Adipose tissue (tissue), 3 donors: Measurements from ENCODE around the gene NCKAP1. TPM values are rescaled to one million over a fixed set of nuclear protein-coding genes. Genes with fewer than 3 reads are reported as not detected.
"Not testable (repeated sequence)": the region's sequence is repeated elsewhere in the genome, so short reads cannot be mapped to it uniquely, and the experiment has no call there.

ENCODE experiments used
- H3K27ac ChIP-seq: one replicate; pipeline ENCODE4 v1.5.1; 2013; ENCODE audit warnings: low read depth, low read length
- WGBS, 3 donors: extraction: QIAGEN DNeasy Blood & Tissue Kit; methylation state at CpG; one replicate each; pipeline ENCODE4 v1.1.7; 2013; 5-methylcytosine and 5-hydroxymethylcytosine counted together
- polyA plus RNA-seq, 3 donors: library from polyadenylated mRNA; stranded (reverse); fragments of 200-250 nt; gene quantifications; one replicate each; pipeline ENCODE4 v1.2.3, GENCODE V29; 2013
- donor health status: healthy with polysubstance abuse.
- donor health status: Bipolar disorder and iron deficiency.
- donor health status: healthy.

Gene NCKAP1
- polyA plus RNA-seq, 3 donors = 36.6 to 56.8 (median 41.5) TPM

GRCh38 chr2:183043580-183043979 lies 5.3 kb upstream of the NCKAP1 start:
- 87 to 95% (median 93%) methylated on average over 8 of the region's 8 CpGs for WGBS, 3 donors
- not testable (repeated sequence) for H3K27ac ChIP-seq

GRCh38 chr2:183040604-183041003 lies 2.3 kb upstream of the NCKAP1 start:
- H3K27ac ChIP-seq = no peak overlapping the region
- WGBS, 3 donors = 74 to 93% (median 91%) methylated on average over 2 of the region's 2 CpGs

GRCh38 chr2:183037553-183038340 lies 510 bp downstream of the NCKAP1 start:
- H3K27ac ChIP-seq = peak overlapping the region; percentile 94
- WGBS, 3 donors = 1 to 2% (median 1%) methylated on average over 53 to 91 of the region's 91 CpGs

GRCh38 chr2:183037074-183037552 lies 1.1 kb downstream of the NCKAP1 start:
- WGBS, 3 donors = 1 to 10% (median 5%) methylated on average over 4 of the region's 4 CpGs
- peak overlapping the region; percentile 94 for H3K27ac ChIP-seq

GRCh38 chr2:183035954-183036669 lies 2.1 kb downstream of the NCKAP1 start:
- H3K27ac ChIP-seq = no peak overlapping the region
- 12 to 28% (median 22%) methylated on average over 2 of the region's 2 CpGs for WGBS, 3 donors

- H3K27ac ChIP-seq = no peak overlapping the region
- WGBS, 3 donors = 48 to 50% (median 48%) methylated on average over 2 of the region's 2 CpGs
These were observed 2.8 kb downstream of the NCKAP1 start for GRCh38 chr2:183035298-183035953.

GRCh38 chr2:183034806-183035205 lies 3.5 kb downstream of the NCKAP1 start:
- H3K27ac ChIP-seq = no peak overlapping the region
- 91 to 100% (median 96%) methylated on average over 1 of the region's 1 CpG for WGBS, 3 donors

- 78 to 86% (median 81%) methylated on average over 1 of the region's 1 CpG for WGBS, 3 donors
- no peak overlapping the region for H3K27ac ChIP-seq
These were observed 4.3 kb downstream of the NCKAP1 start for GRCh38 chr2:183033951-183034350.

GRCh38 chr2:183031911-183032794 lies 6.1 kb downstream of the NCKAP1 start:
- WGBS, 3 donors = 77 to 83% (median 79%) methylated on average over 4 of the region's 4 CpGs
- no peak overlapping the region for H3K27ac ChIP-seq

- H3K27ac ChIP-seq = no peak overlapping the region
- WGBS, 3 donors = 89 to 93% (median 90%) methylated on average over 2 of the region's 2 CpGs
These were observed 9.0 kb downstream of the NCKAP1 start for GRCh38 chr2:183029219-183029618.

GRCh38 chr2:183028108-183028507 lies 10.1 kb downstream of the NCKAP1 start:
- H3K27ac ChIP-seq = no peak overlapping the region

GRCh38 chr2:183027443-183027842 lies 10.8 kb downstream of the NCKAP1 start:
- H3K27ac ChIP-seq = no peak overlapping the region
- 96 to 100% (median 97%) methylated on average over 1 of the region's 1 CpG for WGBS, 3 donors

- WGBS, 3 donors = 63 to 78% (median 73%) methylated on average over 2 of the region's 2 CpGs
- H3K27ac ChIP-seq = no peak overlapping the region
These were observed 11.8 kb downstream of the NCKAP1 start for GRCh38 chr2:183026424-183026823.

GRCh38 chr2:183025993-183026392 lies 12.3 kb downstream of the NCKAP1 start:
- no peak overlapping the region for H3K27ac ChIP-seq
- 89 to 92% (median 90%) methylated on average over 3 of the region's 3 CpGs for WGBS, 3 donors

GRCh38 chr2:183024339-183025095 lies 13.7 kb downstream of the NCKAP1 start:
- no peak overlapping the region for H3K27ac ChIP-seq
- 58 to 68% (median 63%) methylated on average over 8 of the region's 8 CpGs for WGBS, 3 donors

- WGBS, 3 donors = 80 to 99% (median 94%) methylated on average over 3 of the region's 3 CpGs
- H3K27ac ChIP-seq = no peak overlapping the region
These were observed 15.5 kb downstream of the NCKAP1 start for GRCh38 chr2:183022711-183023110.

- 92 to 97% (median 95%) methylated on average over 2 of the region's 2 CpGs for WGBS, 3 donors
- H3K27ac ChIP-seq = no peak overlapping the region
These were observed 16.6 kb downstream of the NCKAP1 start for GRCh38 chr2:183021613-183022012.
